Naive B cell (primary cell): Measurements from ENCODE around the gene TOMT. TPM values are rescaled to one million over a fixed set of nuclear protein-coding genes. Genes with fewer than 3 reads are reported as not detected.
A peak's percentile ranks its signal among the peaks of the same experiment; 100 is the strongest.

ENCODE experiments used
- ATAC-seq, 2 donors: fragments of 150-1000 bp; cut with Tn5 transposase; 2 replicates each; pipeline ENCODE4 v1.10.0; 2021; ENCODE audit warnings: low read depth in 2 of 2, mild to moderate bottlenecking in 2 of 2, moderate library complexity in 2 of 2
- DNase-seq: peaks from one replicate; pipeline ENCODE4 v3.0.0; 2022
- H3K27ac Mint-ChIP-seq, 6 donors: one replicate each; pipeline ENCODE4 v1.8.0; 2020 to 2022; ENCODE audit warnings: mild to moderate bottlenecking in 6 of 6, mixed read lengths in 6 of 6, moderate library complexity in 5 of 6, inconsistent platforms in 2 of 6
- H3K27me3 Mint-ChIP-seq, 3 donors: one replicate each; pipeline ENCODE4 v1.8.0; 2021 to 2022; ENCODE audit warnings: mixed read lengths in 3 of 3, mild to moderate bottlenecking in 1 of 3
- H3K36me3 Mint-ChIP-seq, 2 donors: one replicate each; pipeline ENCODE4 v1.8.0; 2020 to 2022; ENCODE audit warnings: mixed read lengths in 2 of 2, inconsistent platforms in 1 of 2, mild to moderate bottlenecking in 1 of 2
- H3K4me1 Mint-ChIP-seq, 3 donors: one replicate each; pipeline ENCODE4 v1.8.0; 2020 to 2022; ENCODE audit warnings: mixed read lengths in 3 of 3, inconsistent platforms in 1 of 3, mild to moderate bottlenecking in 1 of 3, moderate library complexity in 1 of 3
- H3K4me3 Mint-ChIP-seq, 8 donors: one replicate each; pipeline ENCODE4 v1.8.0; 2020 to 2022; ENCODE audit warnings: mild to moderate bottlenecking in 8 of 8, mixed read lengths in 8 of 8, moderate library complexity in 8 of 8, inconsistent platforms in 2 of 8
- H3K9me3 Mint-ChIP-seq, 7 donors: one replicate each; pipeline ENCODE4 v1.8.0; 2020 to 2022; ENCODE audit warnings: mixed read lengths in 7 of 7, mild to moderate bottlenecking in 5 of 7, inconsistent platforms in 2 of 7, moderate library complexity in 1 of 7
- polyA plus RNA-seq, 6 donors: library from polyadenylated mRNA; unstranded; fragments of 300-500 nt; fragmentation: Illumina TruSeq; gene quantifications; one replicate each; pipeline ENCODE4 v1.2.3, GENCODE V29; 2021; ENCODE audit warnings: low read depth in 6 of 6

TOMT gene
- polyA plus RNA-seq, 6 donors from 2014 or later = not detected

GRCh38 chr11:72079819-72080325, 25.9 kb upstream of the TOMT start:
- no peak for DNase-seq
- H3K4me3 Mint-ChIP-seq = peak overlapping the region; percentile 85 to 99 (median 97)

GRCh38 chr11:72080326-72081183, 25.2 kb upstream of the TOMT start, which contains the start of the genes LRRC51 and NUMA1:
Gene LRRC51 (plus strand): TSS chr11:72080850. CDS start chr11:72089084, 8,234 bp downstream.
Gene NUMA1 (minus strand): TSS chr11:72080542. CDS start chr11:72035943, 44,599 bp downstream.
- Mint-ChIP-seq H3K4me3 (peak within 1 kb of the TSS; percentile 85 to 99 (median 97)), H3K9me3 (no peaks in the 10 kb centered on the region), H3K36me3 (no peaks in the 10 kb centered on the region), H3K4me1 (peaks cover 41 to 43% (median 41%) of the 10 kb centered on the region in 3 donors), H3K27ac (peak within 1 kb of the TSS; percentile 95 to 100 (median 100)), H3K27me3 (no peaks in the 10 kb centered on the region)
- ATAC-seq = peak; percentile 89 to 90
- peak; percentile 99 for DNase-seq

More at GRCh38 chr11:72079819-72080325, 25.9 kb upstream of the TOMT start:
- no peaks in the 10 kb centered on the region for H3K27me3 Mint-ChIP-seq
- peaks cover 43 to 48% (median 47%) of the 10 kb centered on the region in 3 donors for H3K4me1 Mint-ChIP-seq
- peak overlapping the region; percentile 95 to 100 (median 100) for H3K27ac Mint-ChIP-seq
- ATAC-seq = no peak
- H3K9me3 Mint-ChIP-seq = no peaks in the 10 kb centered on the region
- no peaks in the 10 kb centered on the region for H3K36me3 Mint-ChIP-seq

GRCh38 chr11:72081184-72081644, 24.5 kb upstream of the TOMT start:
- DNase-seq = no peak
- no peaks in the 10 kb centered on the region for H3K36me3 Mint-ChIP-seq
- H3K4me1 Mint-ChIP-seq = peaks cover 40 to 44% (median 44%) of the 10 kb centered on the region in 3 donors

GRCh38 chr11:72081821-72082453, 23.8 kb upstream of the TOMT start:
- Mint-ChIP-seq H3K27me3 (no peaks in the 10 kb centered on the region), H3K36me3 (no peaks in the 10 kb centered on the region), H3K27ac (peak overlapping the region; percentile 95 to 100 (median 100)), H3K4me3 (peak overlapping the region; percentile 53 to 99 (median 96)), H3K9me3 (no peaks in the 10 kb centered on the region), H3K4me1 (peaks cover 37 to 42% (median 41%) of the 10 kb centered on the region in 3 donors)
- DNase-seq (no peak), ATAC-seq (no peak)

More at GRCh38 chr11:72081184-72081644, 24.5 kb upstream of the TOMT start:
- ATAC-seq = no peak
- H3K9me3 Mint-ChIP-seq = no peaks in the 10 kb centered on the region
- peak overlapping the region; percentile 85 to 99 (median 97) for H3K4me3 Mint-ChIP-seq
- H3K27ac Mint-ChIP-seq = peak overlapping the region; percentile 95 to 100 (median 100)
- no peaks in the 10 kb centered on the region for H3K27me3 Mint-ChIP-seq

- no peaks in the 10 kb centered on the region for H3K27me3 Mint-ChIP-seq
- H3K36me3 Mint-ChIP-seq = peaks cover 0 to 6% of the 10 kb centered on the region in 2 donors
- no peak for DNase-seq
- H3K27ac Mint-ChIP-seq = peak overlapping the region in 3 of 6 donors; percentile 50 to 95 (median 93)
- no peaks in the 10 kb centered on the region for H3K9me3 Mint-ChIP-seq
- ATAC-seq = no peak
- H3K4me3 Mint-ChIP-seq = peak overlapping the region in 1 of 8 donors; percentile 16
- peaks cover 32 to 43% (median 36%) of the 10 kb centered on the region in 3 donors for H3K4me1 Mint-ChIP-seq
These were observed 22.3 kb upstream of the TOMT start for GRCh38 chr11:72083414-72083813.

GRCh38 chr11:72084076-72084475, 21.6 kb upstream of the TOMT start:
- Mint-ChIP-seq H3K36me3 (peaks cover 0 to 8% of the 10 kb centered on the region in 2 donors), H3K4me1 (peaks cover 32 to 43% (median 34%) of the 10 kb centered on the region in 3 donors), H3K4me3 (no peak overlapping the region), H3K27ac (peak overlapping the region in 3 of 6 donors; percentile 69 to 95 (median 78)), H3K9me3 (no peaks in the 10 kb centered on the region), H3K27me3 (no peaks in the 10 kb centered on the region)
- ATAC-seq (no peak), DNase-seq (no peak)

- DNase-seq (no peak), ATAC-seq (no peak)
- Mint-ChIP-seq H3K4me3 (no peak overlapping the region), H3K36me3 (peaks cover 0 to 8% of the 10 kb centered on the region in 2 donors), H3K4me1 (peaks cover 26 to 39% (median 27%) of the 10 kb centered on the region in 3 donors), H3K27ac (peak overlapping the region in 2 of 6 donors; percentile 20 to 72), H3K27me3 (no peaks in the 10 kb centered on the region), H3K9me3 (no peaks in the 10 kb centered on the region)
These were observed 20.8 kb upstream of the TOMT start for GRCh38 chr11:72084965-72085364.

GRCh38 chr11:72085621-72086351, 19.9 kb upstream of the TOMT start:
- peak overlapping the region in 5 of 6 donors; percentile 21 to 67 (median 51) for H3K27ac Mint-ChIP-seq
- DNase-seq (no peak), ATAC-seq (no peak)
- H3K4me3 Mint-ChIP-seq = no peak overlapping the region
- H3K27me3 Mint-ChIP-seq = no peaks in the 10 kb centered on the region
- peaks cover 18 to 30% (median 18%) of the 10 kb centered on the region in 3 donors for H3K4me1 Mint-ChIP-seq
- H3K36me3 Mint-ChIP-seq = peaks cover 0 to 8% of the 10 kb centered on the region in 2 donors
- H3K9me3 Mint-ChIP-seq = no peaks in the 10 kb centered on the region

- Mint-ChIP-seq H3K4me1 (peaks cover 20 to 30% (median 20%) of the 10 kb centered on the region in 3 donors), H3K9me3 (no peaks in the 10 kb centered on the region), H3K36me3 (peaks cover 0 to 8% of the 10 kb centered on the region in 2 donors), H3K27me3 (no peaks in the 10 kb centered on the region), H3K4me3 (no peak overlapping the region), H3K27ac (peak overlapping the region in 2 of 6 donors; percentile 36 to 43)
- DNase-seq (no peak), ATAC-seq (no peak)
These were observed 17.5 kb upstream of the TOMT start for GRCh38 chr11:72088076-72088808.

- DNase-seq (peak; percentile 67), ATAC-seq (peak; percentile 98)
- H3K4me1 Mint-ChIP-seq = peaks cover 16 to 21% (median 20%) of the 10 kb centered on the region in 3 donors
- H3K4me3 Mint-ChIP-seq = peak overlapping the region in 1 of 8 donors; percentile 14
- no peaks in the 10 kb centered on the region for H3K9me3 Mint-ChIP-seq
- H3K27ac Mint-ChIP-seq = peak overlapping the region in 5 of 6 donors; percentile 18 to 91 (median 66)
- H3K27me3 Mint-ChIP-seq = no peaks in the 10 kb centered on the region
- peaks cover 0 to 8% of the 10 kb centered on the region in 2 donors for H3K36me3 Mint-ChIP-seq
These were observed 14.4 kb upstream of the TOMT start for GRCh38 chr11:72091292-72091691.

GRCh38 chr11:72098741-72099140, 7.0 kb upstream of the TOMT start:
- Mint-ChIP-seq H3K27me3 (no peaks in the 10 kb centered on the region), H3K4me1 (peaks cover 39 to 42% (median 39%) of the 10 kb centered on the region in 3 donors), H3K27ac (peak overlapping the region in 2 of 6 donors; percentile 15 to 59)

GRCh38 chr11:72100009-72100408, 5.7 kb upstream of the TOMT start:
- DNase-seq (no peak), ATAC-seq (no peak)
- Mint-ChIP-seq H3K36me3 (peaks cover 0 to 10% of the 10 kb centered on the region in 2 donors), H3K4me3 (peak overlapping the region in 2 of 8 donors; percentile 8 to 10), H3K27me3 (no peaks in the 10 kb centered on the region), H3K4me1 (peaks cover 44 to 51% (median 47%) of the 10 kb centered on the region in 3 donors), H3K27ac (peak overlapping the region in 2 of 6 donors; percentile 28 to 84), H3K9me3 (peaks cover 0 to 3% (median 0%) of the 10 kb centered on the region in 7 donors)

More at GRCh38 chr11:72098741-72099140, 7.0 kb upstream of the TOMT start:
- Mint-ChIP-seq H3K36me3 (peaks cover 0 to 10% of the 10 kb centered on the region in 2 donors), H3K4me3 (no peak overlapping the region), H3K9me3 (peaks cover 0 to 3% (median 0%) of the 10 kb centered on the region in 7 donors)
- ATAC-seq = no peak
- DNase-seq = no peak
